MV-4-11 (cell line): ENCODE results near the gene KIF26B.
"Not testable (repeated sequence)": the region's sequence is repeated elsewhere in the genome, so short reads cannot be mapped to it uniquely, and the experiment has no call there.

Experiments used
- DNase-seq: peaks from one replicate; lab custom pipeline; 2025; lab: John Stamatoyannopoulos, UW

The KIF26B gene

GRCh38 chr1:245700631-245701030, 545.8 kb downstream of the KIF26B start:
- DNase-seq = no peak

GRCh38 chr1:245701631-245702030, 546.8 kb downstream of the KIF26B start:
- no peak for DNase-seq

- no peak for DNase-seq
These were observed 547.6 kb downstream of the KIF26B start for GRCh38 chr1:245702346-245702745.

GRCh38 chr1:245704341-245704740, 549.6 kb downstream of the KIF26B start:
- no peak for DNase-seq

- DNase-seq = no peak
These were observed 550.0 kb downstream of the KIF26B start for GRCh38 chr1:245704765-245705164.

- DNase-seq = no peak
These were observed 553.2 kb downstream of the KIF26B start for GRCh38 chr1:245707941-245708340.

- DNase-seq = no peak
These were observed 556.4 kb downstream of the KIF26B start for GRCh38 chr1:245710961-245711903.

GRCh38 chr1:245714027-245714426, 559.2 kb downstream of the KIF26B start:
- DNase-seq = not testable (repeated sequence)

- peak; percentile 37 for DNase-seq
These were observed 560.5 kb downstream of the KIF26B start for GRCh38 chr1:245715291-245715701.

- DNase-seq = no peak
These were observed 561.2 kb downstream of the KIF26B start for GRCh38 chr1:245715970-245716369.

- no peak for DNase-seq
These were observed 561.8 kb downstream of the KIF26B start for GRCh38 chr1:245716561-245716960.

GRCh38 chr1:245717611-245718010, 562.8 kb downstream of the KIF26B start:
- no peak for DNase-seq

- DNase-seq = no peak
These were observed 563.3 kb downstream of the KIF26B start for GRCh38 chr1:245718123-245718522.

GRCh38 chr1:245718951-245719350, 564.2 kb downstream of the KIF26B start:
- no peak for DNase-seq

GRCh38 chr1:245721488-245721887, 566.7 kb downstream of the KIF26B start:
- no peak for DNase-seq

GRCh38 chr1:245728035-245728434, 573.2 kb downstream of the KIF26B start:
- not testable (repeated sequence) for DNase-seq

GRCh38 chr1:245730801-245731200, 576.0 kb downstream of the KIF26B start:
- no peak for DNase-seq

- DNase-seq = not testable (repeated sequence)
These were observed 585.6 kb downstream of the KIF26B start for GRCh38 chr1:245740336-245740735.

- DNase-seq = no peak
These were observed 588.1 kb downstream of the KIF26B start for GRCh38 chr1:245742896-245743295.

- no peak for DNase-seq
These were observed 593.5 kb downstream of the KIF26B start for GRCh38 chr1:245748240-245748639.

GRCh38 chr1:245748646-245749045, 593.9 kb downstream of the KIF26B start:
- no peak for DNase-seq

GRCh38 chr1:245749053-245749452, 594.3 kb downstream of the KIF26B start:
- no peak for DNase-seq

GRCh38 chr1:245750261-245750660, 595.5 kb downstream of the KIF26B start:
- no peak for DNase-seq

GRCh38 chr1:245751116-245751515, 596.3 kb downstream of the KIF26B start:
- no peak for DNase-seq
